ENCODE results near the gene TM9SF1. TPM values are rescaled to one million over a fixed set of nuclear protein-coding genes. Genes with fewer than 3 reads are reported as not detected.
A peak's percentile ranks its signal among the peaks of the same experiment; 100 is the strongest.

Gene TM9SF1
- total and polyA plus RNA-seq, 9 of the 15 experiments (the other 6 are each of a cell fraction or from before 2014, with no cell fraction given), result 5.3 to 20.3 (median 11.8) TPM

DNA sequence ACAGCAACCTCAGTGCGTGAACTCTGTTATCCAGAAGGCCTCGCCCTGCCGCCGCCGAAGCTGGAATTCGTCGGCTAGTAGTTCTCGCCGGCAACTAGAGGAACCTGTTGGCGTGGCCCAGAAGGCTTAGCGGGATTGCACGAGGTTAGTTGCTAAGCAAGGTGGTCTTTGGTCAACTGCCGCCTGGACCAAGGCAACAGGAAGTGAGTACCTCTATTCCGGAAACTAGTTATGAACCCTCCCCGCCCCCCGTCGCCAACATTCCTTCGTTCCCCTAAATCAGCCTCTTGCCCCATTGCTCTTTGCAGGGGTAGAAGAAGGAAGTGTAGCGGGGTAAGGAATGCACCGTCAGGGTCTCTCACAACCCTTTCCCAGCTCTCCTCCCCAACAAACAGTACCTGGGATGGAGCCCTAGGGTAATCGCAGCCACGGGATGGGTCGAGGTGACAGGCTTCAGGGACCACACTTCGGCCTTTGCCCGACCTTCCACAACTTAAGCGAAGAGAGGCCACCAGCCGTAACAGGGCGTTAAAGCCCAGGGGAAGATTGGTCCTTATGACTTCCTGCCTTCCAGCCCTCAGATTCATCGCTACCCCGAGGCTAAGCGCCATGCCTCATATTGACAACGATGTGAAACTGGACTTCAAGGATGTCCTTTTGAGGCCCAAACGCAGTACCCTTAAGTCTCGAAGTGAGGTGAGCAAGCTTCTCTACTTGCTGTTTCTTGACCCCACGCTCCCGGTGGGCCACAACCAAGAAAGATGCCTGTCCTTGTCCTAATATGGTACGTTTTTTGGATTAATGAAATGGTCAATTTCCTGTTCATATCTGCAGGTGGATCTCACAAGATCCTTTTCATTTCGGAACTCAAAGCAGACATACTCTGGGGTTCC is 37.6 kb upstream of the TM9SF1 start, which contains the start of gene GMPR2 (continued):
- TF ChIP-seq, protein P1, sequence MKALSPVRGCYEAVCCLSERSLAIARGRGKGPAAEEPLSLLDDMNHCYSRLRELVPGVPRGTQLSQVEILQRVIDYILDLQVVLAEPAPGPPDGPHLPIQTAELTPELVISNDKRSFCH (CRISPR knock-in tag; IDR thresholded peaks at IDR 0.05), result no peak
- TF ChIP-seq, protein P1 (tag; IDR thresholded peaks at IDR 0.05), result no peak
- TF ChIP-seq NCOA4 (IDR thresholded peaks at IDR 0.05; ENCODE audit: partially characterized antibody), result no peak
- no peak for TF ChIP-seq RAD51 (IDR thresholded peaks at IDR 0.05; ENCODE audit: borderline replicate concordance, low read depth)
- no peak for TF ChIP-seq HNRNPL (IDR thresholded peaks at IDR 0.05; ENCODE audit: low read depth, low read length)
- TF ChIP-seq, protein P2, sequence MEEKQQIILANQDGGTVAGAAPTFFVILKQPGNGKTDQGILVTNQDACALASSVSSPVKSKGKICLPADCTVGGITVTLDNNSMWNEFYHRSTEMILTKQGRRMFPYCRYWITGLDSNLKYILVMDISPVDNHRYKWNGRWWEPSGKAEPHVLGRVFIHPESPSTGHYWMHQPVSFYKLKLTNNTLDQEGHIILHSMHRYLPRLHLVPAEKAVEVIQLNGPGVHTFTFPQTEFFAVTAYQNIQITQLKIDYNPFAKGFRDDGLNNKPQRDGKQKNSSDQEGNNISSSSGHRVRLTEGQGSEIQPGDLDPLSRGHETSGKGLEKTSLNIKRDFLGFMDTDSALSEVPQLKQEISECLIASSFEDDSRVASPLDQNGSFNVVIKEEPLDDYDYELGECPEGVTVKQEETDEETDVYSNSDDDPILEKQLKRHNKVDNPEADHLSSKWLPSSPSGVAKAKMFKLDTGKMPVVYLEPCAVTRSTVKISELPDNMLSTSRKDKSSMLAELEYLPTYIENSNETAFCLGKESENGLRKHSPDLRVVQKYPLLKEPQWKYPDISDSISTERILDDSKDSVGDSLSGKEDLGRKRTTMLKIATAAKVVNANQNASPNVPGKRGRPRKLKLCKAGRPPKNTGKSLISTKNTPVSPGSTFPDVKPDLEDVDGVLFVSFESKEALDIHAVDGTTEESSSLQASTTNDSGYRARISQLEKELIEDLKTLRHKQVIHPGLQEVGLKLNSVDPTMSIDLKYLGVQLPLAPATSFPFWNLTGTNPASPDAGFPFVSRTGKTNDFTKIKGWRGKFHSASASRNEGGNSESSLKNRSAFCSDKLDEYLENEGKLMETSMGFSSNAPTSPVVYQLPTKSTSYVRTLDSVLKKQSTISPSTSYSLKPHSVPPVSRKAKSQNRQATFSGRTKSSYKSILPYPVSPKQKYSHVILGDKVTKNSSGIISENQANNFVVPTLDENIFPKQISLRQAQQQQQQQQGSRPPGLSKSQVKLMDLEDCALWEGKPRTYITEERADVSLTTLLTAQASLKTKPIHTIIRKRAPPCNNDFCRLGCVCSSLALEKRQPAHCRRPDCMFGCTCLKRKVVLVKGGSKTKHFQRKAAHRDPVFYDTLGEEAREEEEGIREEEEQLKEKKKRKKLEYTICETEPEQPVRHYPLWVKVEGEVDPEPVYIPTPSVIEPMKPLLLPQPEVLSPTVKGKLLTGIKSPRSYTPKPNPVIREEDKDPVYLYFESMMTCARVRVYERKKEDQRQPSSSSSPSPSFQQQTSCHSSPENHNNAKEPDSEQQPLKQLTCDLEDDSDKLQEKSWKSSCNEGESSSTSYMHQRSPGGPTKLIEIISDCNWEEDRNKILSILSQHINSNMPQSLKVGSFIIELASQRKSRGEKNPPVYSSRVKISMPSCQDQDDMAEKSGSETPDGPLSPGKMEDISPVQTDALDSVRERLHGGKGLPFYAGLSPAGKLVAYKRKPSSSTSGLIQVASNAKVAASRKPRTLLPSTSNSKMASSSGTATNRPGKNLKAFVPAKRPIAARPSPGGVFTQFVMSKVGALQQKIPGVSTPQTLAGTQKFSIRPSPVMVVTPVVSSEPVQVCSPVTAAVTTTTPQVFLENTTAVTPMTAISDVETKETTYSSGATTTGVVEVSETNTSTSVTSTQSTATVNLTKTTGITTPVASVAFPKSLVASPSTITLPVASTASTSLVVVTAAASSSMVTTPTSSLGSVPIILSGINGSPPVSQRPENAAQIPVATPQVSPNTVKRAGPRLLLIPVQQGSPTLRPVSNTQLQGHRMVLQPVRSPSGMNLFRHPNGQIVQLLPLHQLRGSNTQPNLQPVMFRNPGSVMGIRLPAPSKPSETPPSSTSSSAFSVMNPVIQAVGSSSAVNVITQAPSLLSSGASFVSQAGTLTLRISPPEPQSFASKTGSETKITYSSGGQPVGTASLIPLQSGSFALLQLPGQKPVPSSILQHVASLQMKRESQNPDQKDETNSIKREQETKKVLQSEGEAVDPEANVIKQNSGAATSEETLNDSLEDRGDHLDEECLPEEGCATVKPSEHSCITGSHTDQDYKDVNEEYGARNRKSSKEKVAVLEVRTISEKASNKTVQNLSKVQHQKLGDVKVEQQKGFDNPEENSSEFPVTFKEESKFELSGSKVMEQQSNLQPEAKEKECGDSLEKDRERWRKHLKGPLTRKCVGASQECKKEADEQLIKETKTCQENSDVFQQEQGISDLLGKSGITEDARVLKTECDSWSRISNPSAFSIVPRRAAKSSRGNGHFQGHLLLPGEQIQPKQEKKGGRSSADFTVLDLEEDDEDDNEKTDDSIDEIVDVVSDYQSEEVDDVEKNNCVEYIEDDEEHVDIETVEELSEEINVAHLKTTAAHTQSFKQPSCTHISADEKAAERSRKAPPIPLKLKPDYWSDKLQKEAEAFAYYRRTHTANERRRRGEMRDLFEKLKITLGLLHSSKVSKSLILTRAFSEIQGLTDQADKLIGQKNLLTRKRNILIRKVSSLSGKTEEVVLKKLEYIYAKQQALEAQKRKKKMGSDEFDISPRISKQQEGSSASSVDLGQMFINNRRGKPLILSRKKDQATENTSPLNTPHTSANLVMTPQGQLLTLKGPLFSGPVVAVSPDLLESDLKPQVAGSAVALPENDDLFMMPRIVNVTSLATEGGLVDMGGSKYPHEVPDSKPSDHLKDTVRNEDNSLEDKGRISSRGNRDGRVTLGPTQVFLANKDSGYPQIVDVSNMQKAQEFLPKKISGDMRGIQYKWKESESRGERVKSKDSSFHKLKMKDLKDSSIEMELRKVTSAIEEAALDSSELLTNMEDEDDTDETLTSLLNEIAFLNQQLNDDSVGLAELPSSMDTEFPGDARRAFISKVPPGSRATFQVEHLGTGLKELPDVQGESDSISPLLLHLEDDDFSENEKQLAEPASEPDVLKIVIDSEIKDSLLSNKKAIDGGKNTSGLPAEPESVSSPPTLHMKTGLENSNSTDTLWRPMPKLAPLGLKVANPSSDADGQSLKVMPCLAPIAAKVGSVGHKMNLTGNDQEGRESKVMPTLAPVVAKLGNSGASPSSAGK (IDR thresholded peaks at IDR 0.05), result peak; percentile 17; the same call in 1 of the 2 replicates
- TF ChIP-seq, protein P3, sequence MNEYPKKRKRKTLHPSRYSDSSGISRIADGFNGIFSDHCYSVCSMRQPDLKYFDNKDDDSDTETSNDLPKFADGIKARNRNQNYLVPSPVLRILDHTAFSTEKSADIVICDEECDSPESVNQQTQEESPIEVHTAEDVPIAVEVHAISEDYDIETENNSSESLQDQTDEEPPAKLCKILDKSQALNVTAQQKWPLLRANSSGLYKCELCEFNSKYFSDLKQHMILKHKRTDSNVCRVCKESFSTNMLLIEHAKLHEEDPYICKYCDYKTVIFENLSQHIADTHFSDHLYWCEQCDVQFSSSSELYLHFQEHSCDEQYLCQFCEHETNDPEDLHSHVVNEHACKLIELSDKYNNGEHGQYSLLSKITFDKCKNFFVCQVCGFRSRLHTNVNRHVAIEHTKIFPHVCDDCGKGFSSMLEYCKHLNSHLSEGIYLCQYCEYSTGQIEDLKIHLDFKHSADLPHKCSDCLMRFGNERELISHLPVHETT (CRISPR knock-in tag; conservative IDR thresholded peaks at IDR 0.05 in 1 of 2, IDR thresholded peaks at IDR 0.05 in 1 of 2), result no peak
- TF ChIP-seq ZNF124 (CRISPR knock-in tag; IDR thresholded peaks at IDR 0.05), result no peak
- peak in 1 of 2 experiments; percentile 51; a peak in 1 of 4 replicates for TF ChIP-seq FOXK2 (conservative IDR thresholded peaks at IDR 0.05 in 1 of 2, IDR thresholded peaks at IDR 0.05 in 1 of 2; ENCODE audit: low read depth in 2 of 2)
- TF ChIP-seq ZNF41 (CRISPR knock-in tag; conservative IDR thresholded peaks at IDR 0.05), result no peak
- TF ChIP-seq MTF1 (CRISPR knock-in tag; IDR thresholded peaks at IDR 0.05; ENCODE audit: borderline replicate concordance), result no peak
